SK-N-SH treated with all-trans-retinoic acid at 6 μM for 48 hours (cell line): Measurements from ENCODE around the gene AIG1.

Source experiments
- ATAC-seq: fragments of 200-7000 bp; cut with Tn5 transposase; 3 replicates; pipeline ENCODE4 v1.9.1; 2020; ENCODE audit warnings: mild to moderate bottlenecking, moderate library complexity
- ARNTL ChIP-seq: fragments of 450-650 bp; formaldehyde crosslinking; IDR thresholded peaks from 2 replicates; pipeline ENCODE4 v1.5.0; 2020; ENCODE audit warnings: low read depth, mild to moderate bottlenecking, moderate library complexity, borderline replicate concordance
- BACH2 ChIP-seq: fragments of 250-450 bp; sonication (Bioruptor Pico); IDR thresholded peaks from 2 replicates; pipeline ENCODE4 v1.9.0; 2021; ENCODE audit warnings: mild to moderate bottlenecking, borderline replicate concordance
- CREB5 ChIP-seq: fragments of 250-450 bp; sonication (Bioruptor Pico); IDR thresholded peaks from 2 replicates; pipeline ENCODE4 v1.5.1; 2020; ENCODE audit warnings: low read depth, mild to moderate bottlenecking, moderate library complexity
- CSDC2 ChIP-seq: fragments of 250-450 bp; sonication (Bioruptor Pico); IDR thresholded peaks from 2 replicates; pipeline ENCODE4 v1.5.0; 2020; ENCODE audit warnings: mild to moderate bottlenecking, moderate library complexity
- CSRNP3 ChIP-seq: fragments of 250-450 bp; sonication (Bioruptor Pico); IDR thresholded peaks from 2 replicates; pipeline ENCODE4 v1.5.1; 2021; ENCODE audit warnings: mild to moderate bottlenecking, moderate library complexity
- ESRRG ChIP-seq: fragments of 250-450 bp; sonication (Bioruptor Pico); IDR thresholded peaks from 2 replicates; pipeline ENCODE4 v1.6.1; 2021; ENCODE audit warnings: mild to moderate bottlenecking
- GLIS3 ChIP-seq: fragments of 250-450 bp; sonication (Bioruptor Pico); IDR thresholded peaks from 2 replicates; pipeline ENCODE4 v1.5.0; 2020; ENCODE audit warnings: mild to moderate bottlenecking, moderate library complexity
- ISL1 ChIP-seq: fragments of 250-450 bp; sonication (Bioruptor Pico); IDR thresholded peaks from 2 replicates; pipeline ENCODE4 v2.1.2; 2022; ENCODE audit warnings: mild to moderate bottlenecking, moderate library complexity
- OSR1 ChIP-seq: fragments of 250-450 bp; sonication (Bioruptor Pico); IDR thresholded peaks from 2 replicates; pipeline ENCODE4 v1.8.0; 2022; ENCODE audit warnings: moderate library complexity, mild to moderate bottlenecking, inconsistent platforms
- PATZ1 ChIP-seq: fragments of 250-450 bp; sonication (Bioruptor Pico); IDR thresholded peaks from 2 replicates; pipeline ENCODE4 v1.8.0; 2020; ENCODE audit warnings: mild to moderate bottlenecking, moderate library complexity, borderline replicate concordance
- POU6F1 ChIP-seq: fragments of 250-450 bp; sonication (Bioruptor Pico); IDR thresholded peaks from 2 replicates; pipeline ENCODE4 v1.8.0; 2021; ENCODE audit warnings: low read depth, mild to moderate bottlenecking, moderate library complexity, borderline replicate concordance
- PPARA ChIP-seq: fragments of 250-450 bp; sonication (Bioruptor Pico); IDR thresholded peaks from 2 replicates; pipeline ENCODE4 v1.5.0; 2020; ENCODE audit warnings: mild to moderate bottlenecking, borderline replicate concordance
- RARB ChIP-seq: fragments of 250-450 bp; sonication (Bioruptor Pico); IDR thresholded peaks from 2 replicates; pipeline ENCODE4 v1.8.0; 2021; ENCODE audit warnings: mild to moderate bottlenecking, moderate library complexity
- SNAI2 ChIP-seq: fragments of 250-450 bp; sonication (Bioruptor Pico); IDR thresholded peaks from 2 replicates; pipeline ENCODE4 v1.5.0; 2020; ENCODE audit warnings: mild to moderate bottlenecking, moderate library complexity
- TCF4 ChIP-seq: fragments of 250-450 bp; sonication (Bioruptor Pico); IDR thresholded peaks from 2 replicates; pipeline ENCODE4 v1.8.0; 2021; ENCODE audit warnings: mild to moderate bottlenecking, moderate library complexity, borderline replicate concordance
- TOX ChIP-seq: fragments of 250-450 bp; sonication (Bioruptor Pico); IDR thresholded peaks from 2 replicates; pipeline ENCODE4 v1.8.0; 2021; ENCODE audit warnings: mild to moderate bottlenecking, moderate library complexity, borderline replicate concordance
- ZC3H10 ChIP-seq: fragments of 250-450 bp; sonication (Bioruptor Pico); IDR thresholded peaks from 2 replicates; pipeline ENCODE4 v1.5.1; 2021; ENCODE audit warnings: mild to moderate bottlenecking, moderate library complexity
- ZFP3 ChIP-seq: fragments of 250-450 bp; sonication (Bioruptor Pico); IDR thresholded peaks from 2 replicates; pipeline ENCODE4 v1.5.0; 2020; ENCODE audit warnings: mild to moderate bottlenecking, moderate library complexity
- ZFP30 ChIP-seq: fragments of 450-650 bp; formaldehyde crosslinking; IDR thresholded peaks from 2 replicates; pipeline ENCODE4 v1.5.0; 2022; ENCODE audit warnings: mild to moderate bottlenecking, moderate library complexity
- ZNF565 ChIP-seq: fragments of 450-650 bp; formaldehyde crosslinking; conservative IDR thresholded peaks from 2 replicates; pipeline ENCODE4 v1.5.0; 2020; ENCODE audit warnings: low read depth, mild to moderate bottlenecking, moderate library complexity
- ZNF70 ChIP-seq: fragments of 450-650 bp; formaldehyde crosslinking; IDR thresholded peaks from 2 replicates; pipeline ENCODE4 v1.5.0; 2020; ENCODE audit warnings: mild to moderate bottlenecking, moderate library complexity
- ZNF8 ChIP-seq: fragments of 450-650 bp; formaldehyde crosslinking; IDR thresholded peaks from 2 replicates; pipeline ENCODE4 v1.5.0; 2020; ENCODE audit warnings: mild to moderate bottlenecking, moderate library complexity

AIG1 gene

GRCh38 chr6:143271024-143271423, 210.3 kb downstream of the AIG1 start (continued):
- no peak for TF ChIP-seq CREB5
- no peak for TF ChIP-seq ZFP30 (CRISPR knock-in tag)
- TF ChIP-seq GLIS3 (CRISPR knock-in tag) = no peak
- TF ChIP-seq ESRRG (CRISPR knock-in tag) = no peak
- TF ChIP-seq CSDC2 (CRISPR knock-in tag) = no peak
- no peak for TF ChIP-seq ARNTL (CRISPR knock-in tag)
- TF ChIP-seq PPARA = no peak
- TF ChIP-seq ZNF70 = no peak
- TF ChIP-seq POU6F1 (CRISPR knock-in tag) = no peak
- no peak for TF ChIP-seq SNAI2
- TF ChIP-seq OSR1 (CRISPR knock-in tag) = no peak
- TF ChIP-seq TOX (CRISPR knock-in tag) = peak; percentile 72; the same call in 1 of the 2 replicates
- TF ChIP-seq, all 23 proteins: peak for 6

- no peak for ATAC-seq
- no peak for TF ChIP-seq ZNF70
- no peak for TF ChIP-seq RARB (CRISPR knock-in tag)
- no peak for TF ChIP-seq CREB5
- TF ChIP-seq BACH2 = no peak
- no peak for TF ChIP-seq PPARA
- TF ChIP-seq OSR1 (CRISPR knock-in tag) = no peak
- no peak for TF ChIP-seq ZNF8 (CRISPR knock-in tag)
- no peak for TF ChIP-seq PATZ1 (CRISPR knock-in tag)
- no peak for TF ChIP-seq ZFP3 (CRISPR knock-in tag)
- TF ChIP-seq ISL1 (CRISPR knock-in tag) = no peak
- TF ChIP-seq ZNF565 (CRISPR knock-in tag) = no peak
- TF ChIP-seq ARNTL (CRISPR knock-in tag) = no peak
- no peak for TF ChIP-seq GLIS3 (CRISPR knock-in tag)
- no peak for TF ChIP-seq POU6F1 (CRISPR knock-in tag)
- no peak for TF ChIP-seq CSDC2 (CRISPR knock-in tag)
- TF ChIP-seq ESRRG (CRISPR knock-in tag) = no peak
- TF ChIP-seq, all 23 proteins: peak for 0
These were observed 215.7 kb downstream of the AIG1 start for GRCh38 chr6:143276436-143276835.

- ATAC-seq = peak; percentile 61
- TF ChIP-seq ARNTL (CRISPR knock-in tag) = no peak
- TF ChIP-seq CSDC2 (CRISPR knock-in tag) = no peak
- no peak for TF ChIP-seq CSRNP3 (CRISPR knock-in tag)
- no peak for TF ChIP-seq OSR1 (CRISPR knock-in tag)
- no peak for TF ChIP-seq ZFP30 (CRISPR knock-in tag)
- TF ChIP-seq TCF4 = no peak
- no peak for TF ChIP-seq BACH2
- no peak for TF ChIP-seq ZNF70
- TF ChIP-seq GLIS3 (CRISPR knock-in tag) = no peak
- no peak for TF ChIP-seq ESRRG (CRISPR knock-in tag)
- no peak for TF ChIP-seq ZNF565 (CRISPR knock-in tag)
- TF ChIP-seq PATZ1 (CRISPR knock-in tag) = no peak
- TF ChIP-seq CREB5 = no peak
- no peak for TF ChIP-seq ZC3H10
- no peak for TF ChIP-seq RARB (CRISPR knock-in tag)
These were observed 218.7 kb downstream of the AIG1 start for GRCh38 chr6:143279385-143279784.
